HG03108 (cell line): ENCODE data around the gene MX1.

Source experiments
- ATAC-seq: cut with Tn5 transposase; IDR thresholded peaks from one replicate; pipeline ENCODE4 v1.9.1; 2021; ENCODE audit warnings: moderate library complexity; ENCODE audit not compliant: unreplicated experiment

The MX1 gene

DNA sequence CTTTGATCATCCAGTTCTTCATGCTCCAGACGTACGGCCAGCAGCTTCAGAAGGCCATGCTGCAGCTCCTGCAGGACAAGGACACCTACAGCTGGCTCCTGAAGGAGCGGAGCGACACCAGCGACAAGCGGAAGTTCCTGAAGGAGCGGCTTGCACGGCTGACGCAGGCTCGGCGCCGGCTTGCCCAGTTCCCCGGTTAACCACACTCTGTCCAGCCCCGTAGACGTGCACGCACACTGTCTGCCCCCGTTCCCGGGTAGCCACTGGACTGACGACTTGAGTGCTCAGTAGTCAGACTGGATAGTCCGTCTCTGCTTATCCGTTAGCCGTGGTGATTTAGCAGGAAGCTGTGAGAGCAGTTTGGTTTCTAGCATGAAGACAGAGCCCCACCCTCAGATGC, 32.5 kb downstream of the MX1 start:
- no peak for ATAC-seq

DNA sequence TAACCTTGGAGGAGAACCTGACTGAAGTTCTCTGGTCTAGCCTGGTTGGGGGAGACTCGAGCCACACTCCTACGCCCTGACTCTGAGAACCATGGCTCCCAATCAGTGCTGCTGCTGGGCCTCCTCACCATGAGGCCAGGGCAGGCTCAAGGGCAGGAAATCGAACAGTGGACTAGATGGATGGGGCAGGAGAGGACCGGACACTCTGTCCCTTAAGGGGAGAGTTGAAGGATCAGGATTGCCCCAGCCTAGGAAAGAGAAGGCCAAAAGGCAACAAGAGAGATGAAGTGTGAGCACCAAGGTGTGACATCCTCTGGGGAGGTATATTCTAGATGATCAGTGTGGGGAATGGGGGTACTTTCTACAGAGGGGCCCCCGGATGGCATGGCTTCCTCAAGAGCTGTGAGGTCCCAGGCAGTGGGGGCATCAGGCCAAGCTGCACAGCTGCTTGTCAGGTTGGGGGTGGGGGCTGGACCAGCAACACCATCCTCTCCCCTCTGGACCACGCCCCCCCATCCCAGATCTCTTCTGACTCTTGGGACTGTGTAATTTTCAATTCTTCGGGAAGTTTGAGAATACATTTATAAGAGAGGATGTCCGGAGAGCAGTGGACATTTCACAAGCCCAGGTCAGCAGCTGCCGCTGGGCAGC, 34.0 kb downstream of the MX1 start:
- no peak for ATAC-seq

DNA sequence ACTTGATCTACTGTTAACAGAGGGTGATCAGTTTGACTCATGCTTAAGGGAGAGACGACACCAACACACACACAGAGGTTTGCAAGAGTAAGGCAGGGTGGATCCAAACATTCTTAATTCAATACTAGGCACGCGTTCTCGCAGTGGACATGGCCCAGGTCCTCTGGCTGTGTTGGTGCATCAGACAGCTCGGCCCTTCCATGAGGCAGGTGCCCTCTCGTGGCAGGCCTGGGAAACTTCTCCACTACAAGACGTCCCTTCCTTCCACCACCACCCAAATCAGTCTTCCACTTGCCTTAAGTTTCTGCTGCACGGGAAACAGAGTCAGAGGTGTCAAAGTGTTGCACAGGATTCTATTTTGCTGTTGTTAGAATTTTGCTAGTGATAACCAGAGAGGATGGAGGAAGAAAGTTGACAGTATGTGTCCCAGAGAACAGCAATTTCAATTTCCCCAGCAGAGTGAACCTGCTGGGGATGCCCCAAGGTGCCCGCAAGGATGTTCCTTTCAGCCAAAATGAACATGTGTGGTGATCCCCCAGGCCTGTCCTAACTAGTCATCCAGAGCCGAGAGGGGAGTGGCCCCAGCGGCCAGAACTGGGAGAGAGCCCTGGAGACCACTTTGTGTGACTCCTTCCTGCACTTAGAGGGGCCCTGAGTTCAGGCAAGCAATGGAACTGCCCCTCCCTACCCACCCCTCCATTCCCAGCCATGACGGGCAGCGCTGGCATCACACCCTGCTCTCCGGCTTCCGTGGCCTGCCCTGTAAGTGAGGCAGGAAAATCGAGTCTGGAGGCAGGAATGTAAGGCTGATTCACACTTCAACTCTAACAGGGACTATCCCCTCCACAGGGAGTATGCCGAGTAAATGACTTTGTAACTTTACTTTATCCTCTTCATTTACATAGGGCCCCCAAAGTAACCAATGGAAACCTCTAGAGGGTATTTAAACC, 34.8 kb downstream of the MX1 start:
- ATAC-seq: no peak

DNA sequence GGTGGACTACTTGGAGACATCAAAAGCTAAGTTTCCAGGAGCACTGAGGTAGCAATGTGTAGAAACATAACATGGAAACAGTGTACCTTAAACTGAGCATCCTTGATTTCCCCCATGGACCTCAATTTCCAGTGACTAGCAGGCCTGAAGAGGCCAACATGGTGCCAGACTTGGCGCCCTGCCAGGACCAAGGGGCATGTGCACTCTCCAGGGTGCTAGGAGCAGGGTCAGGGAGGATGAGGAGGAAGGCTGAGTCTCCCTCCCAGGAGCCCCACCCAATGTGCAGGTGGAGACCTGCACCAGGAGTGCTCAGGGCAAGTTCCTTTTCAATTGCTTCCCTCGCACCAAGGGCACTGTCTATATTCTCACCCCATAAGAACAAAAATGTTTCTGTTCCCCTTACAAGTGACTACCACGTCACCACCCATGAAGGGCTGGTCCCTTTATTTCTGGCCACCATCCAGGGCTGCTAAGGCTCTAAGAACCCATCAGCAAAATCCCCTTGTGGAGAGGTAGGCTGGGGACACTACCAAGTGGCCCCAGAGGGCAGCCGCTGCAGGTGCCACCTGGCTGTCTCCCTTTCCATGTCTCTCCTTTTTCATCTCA, 39.2 kb downstream of the MX1 start:
- ATAC-seq: no peak

DNA sequence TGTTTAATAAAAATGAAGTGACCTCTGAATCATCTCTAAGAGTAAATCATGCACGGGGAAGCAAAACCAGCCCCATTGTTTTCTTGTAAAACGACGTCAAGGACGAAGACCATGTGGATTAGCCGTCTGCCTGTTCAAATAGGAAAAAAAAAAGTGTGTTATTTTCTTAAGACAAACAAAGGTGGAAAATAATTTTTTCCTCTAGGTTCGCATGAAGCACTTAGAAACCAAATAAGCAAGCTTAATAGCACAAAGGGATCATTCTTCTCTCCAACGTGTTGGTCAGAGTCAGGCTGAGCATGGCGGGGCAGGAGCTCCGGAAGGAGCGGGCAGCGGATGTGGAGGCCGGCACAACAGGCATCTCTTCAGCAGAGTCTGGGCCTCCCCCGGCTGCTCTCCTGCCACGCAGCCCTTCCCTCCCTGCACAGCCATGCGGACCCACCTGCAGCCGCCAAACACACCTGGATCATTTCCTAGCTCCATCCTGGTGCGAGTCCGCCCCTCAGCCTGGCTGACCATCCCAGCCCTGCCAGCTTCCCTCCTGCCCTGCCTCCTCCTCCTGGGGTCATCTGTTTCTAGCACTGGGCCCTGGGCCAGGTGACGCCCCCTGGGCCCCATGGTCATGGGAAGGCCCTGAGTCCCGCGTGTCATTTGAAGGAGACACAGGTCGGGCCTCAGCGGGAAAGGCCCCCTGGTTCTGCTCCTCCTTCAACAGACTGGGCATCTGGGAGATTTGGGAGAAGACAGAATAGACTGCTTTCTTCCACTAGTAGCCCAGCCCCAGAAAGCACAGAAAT, 40.2 kb downstream of the MX1 start:
- ATAC-seq: no peak

DNA sequence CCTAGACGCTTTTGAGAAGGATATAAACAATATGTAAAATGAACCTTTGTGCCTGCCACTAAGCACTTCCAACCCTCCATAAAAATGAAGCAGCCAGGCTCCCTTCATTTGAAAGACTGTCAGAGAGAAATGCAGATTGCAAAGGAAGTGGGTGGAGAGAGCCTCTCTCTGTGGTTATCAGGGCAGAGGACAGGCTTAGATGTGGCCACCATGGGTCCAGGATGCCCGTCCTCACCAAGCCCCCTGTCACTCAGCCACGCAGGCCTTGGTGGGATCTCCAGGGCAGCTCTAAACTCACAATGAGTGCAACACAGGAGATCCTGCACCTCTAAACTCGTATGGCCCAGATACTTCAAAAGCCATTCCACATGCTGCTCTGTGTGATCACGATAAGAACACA, 44.0 kb downstream of the MX1 start:
- no peak for ATAC-seq

DNA sequence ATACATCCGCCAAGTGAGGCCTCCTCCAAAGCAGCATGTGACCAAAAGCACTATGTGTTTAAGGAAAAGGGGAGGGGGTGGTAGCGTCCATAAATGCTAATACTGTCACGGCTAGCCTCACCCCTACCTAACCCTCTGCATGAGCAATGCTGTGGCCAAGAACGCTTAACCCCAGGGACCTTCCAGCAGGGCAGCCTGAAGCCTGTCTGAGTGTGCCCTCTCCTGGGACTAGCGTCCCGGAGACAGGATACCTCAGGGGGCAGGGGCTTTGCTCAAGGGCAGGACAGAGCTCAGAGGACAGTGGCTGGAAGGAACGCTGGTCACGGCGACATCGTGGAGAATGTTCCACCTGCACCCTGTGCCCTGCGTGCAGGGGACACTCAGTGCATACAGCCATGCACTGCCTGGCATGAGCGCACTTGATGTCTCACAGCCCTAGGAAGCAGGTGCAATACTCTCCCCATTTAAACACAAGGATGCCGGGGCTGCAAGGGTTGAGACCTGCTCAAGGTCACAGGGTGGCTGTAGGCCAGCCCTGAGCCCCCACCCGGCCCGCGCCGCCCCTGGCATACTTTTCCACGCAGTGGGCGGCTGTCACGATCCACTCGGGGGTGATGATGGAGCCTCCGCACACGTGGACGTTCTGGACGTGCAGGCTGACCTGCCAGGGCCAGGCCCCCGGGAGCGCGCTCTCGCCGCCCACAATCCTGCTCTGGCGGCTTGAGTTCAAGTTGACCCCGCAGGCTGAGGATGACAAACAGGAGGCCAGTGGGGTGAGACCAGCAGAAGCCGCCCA, 46.9 kb downstream of the MX1 start:
- ATAC-seq: no peak

DNA sequence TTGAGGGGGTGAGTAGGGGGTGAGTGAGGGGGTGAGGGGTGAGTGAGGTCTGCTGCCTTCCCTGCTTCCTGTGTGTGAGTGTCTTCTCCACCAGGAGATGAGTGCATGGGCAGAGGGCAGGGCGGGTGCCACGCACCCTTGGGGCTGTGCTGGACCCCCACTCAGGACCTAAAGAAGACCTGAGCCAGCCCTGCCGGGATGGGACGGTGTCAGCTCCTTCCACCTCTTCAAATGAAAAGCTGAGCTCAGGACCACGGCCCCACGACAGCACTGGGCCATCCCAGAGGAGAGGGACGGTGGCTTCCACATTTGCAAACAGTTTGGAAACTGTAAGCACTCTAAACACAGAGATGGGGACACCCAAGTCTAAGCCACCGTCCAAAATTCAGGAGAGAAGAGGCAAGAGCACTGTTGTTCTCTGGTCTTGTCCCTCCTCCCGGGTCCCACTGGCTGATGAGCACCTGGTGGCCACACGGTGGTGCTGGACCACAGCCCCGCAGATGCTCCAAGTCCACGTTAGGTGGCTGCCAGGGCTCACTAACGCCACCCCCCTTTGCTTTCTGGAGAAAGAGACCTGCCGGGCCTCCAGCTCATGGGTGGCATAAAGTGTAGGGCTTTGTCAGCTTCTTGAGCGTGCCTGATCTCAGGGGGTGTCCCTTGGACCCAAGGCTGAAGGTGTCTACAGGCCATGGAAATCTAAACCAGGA, 49.8 kb downstream of the MX1 start:
- ATAC-seq: no peak

DNA sequence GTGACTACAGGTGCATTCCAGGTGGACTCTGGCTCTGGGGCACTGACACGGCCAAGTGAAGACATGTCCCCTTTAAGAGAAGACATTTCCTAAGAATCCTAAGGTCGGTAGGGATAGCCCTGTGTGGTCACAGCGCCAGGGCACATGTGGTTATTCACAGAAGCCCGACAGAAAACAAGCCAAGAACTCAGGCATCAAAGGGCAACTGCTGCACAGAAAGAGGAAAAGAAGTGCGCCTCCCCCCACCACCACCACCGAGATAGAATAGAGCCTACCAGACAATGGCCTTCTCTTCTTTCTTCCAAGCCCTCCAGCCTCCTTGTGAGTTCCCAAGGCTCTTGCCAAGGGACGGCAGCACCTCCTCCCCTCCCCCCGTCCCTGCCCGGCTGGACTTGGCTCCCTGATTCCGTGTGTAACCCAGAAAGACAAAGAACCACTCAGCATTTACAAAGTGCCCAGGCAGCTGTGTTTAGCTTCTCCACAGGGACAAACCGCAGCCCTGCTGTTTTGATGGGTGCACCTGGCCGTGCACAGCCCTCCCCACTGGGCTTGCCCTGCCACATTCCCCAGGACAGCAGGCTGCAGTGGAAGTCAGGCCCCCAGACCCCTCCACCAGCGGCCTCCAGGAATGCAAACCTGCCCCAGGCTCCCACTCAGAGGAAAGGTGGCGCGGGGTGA, 51.7 kb downstream of the MX1 start:
- no peak for ATAC-seq

DNA sequence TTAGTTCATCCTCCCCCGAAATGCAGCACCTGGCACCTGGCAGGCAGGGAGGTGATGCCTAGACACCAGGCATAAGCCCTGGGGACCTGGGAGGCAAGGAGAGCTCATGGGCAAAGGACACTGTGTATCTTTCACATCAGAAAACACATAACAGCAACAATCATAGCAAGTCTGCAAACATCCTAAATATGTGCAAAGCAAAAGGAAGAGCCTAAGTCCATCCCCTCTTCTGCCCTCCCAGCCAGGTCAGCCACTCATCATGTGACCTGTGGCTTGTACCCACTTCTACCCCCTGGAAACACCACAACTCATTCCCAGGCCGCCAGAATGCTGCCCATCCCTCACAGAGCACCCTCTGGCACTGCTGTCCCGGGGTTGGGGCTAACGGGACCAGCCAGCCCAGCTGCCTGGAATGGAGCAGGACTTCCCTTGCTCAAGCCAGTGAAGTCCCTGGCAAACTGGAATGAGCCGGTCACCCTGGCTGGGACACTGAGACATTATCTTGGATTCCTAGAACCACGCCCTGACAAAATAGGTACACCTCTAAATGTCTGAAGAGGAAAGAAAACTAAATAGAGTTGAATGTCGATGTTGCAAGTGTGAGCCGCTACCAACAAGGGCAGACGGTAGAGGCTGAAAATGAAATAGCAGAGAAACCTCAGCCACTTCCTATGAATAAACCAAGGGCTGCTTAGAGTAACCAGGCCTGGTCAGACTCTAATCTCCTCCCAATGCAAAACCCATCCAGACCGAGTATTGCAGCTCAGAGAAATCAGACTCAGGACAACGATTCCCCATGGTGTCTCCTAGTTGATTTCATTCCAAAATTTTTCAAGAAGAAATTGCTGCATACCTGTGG, 52.5 kb downstream of the MX1 start:
- ATAC-seq: no peak

DNA sequence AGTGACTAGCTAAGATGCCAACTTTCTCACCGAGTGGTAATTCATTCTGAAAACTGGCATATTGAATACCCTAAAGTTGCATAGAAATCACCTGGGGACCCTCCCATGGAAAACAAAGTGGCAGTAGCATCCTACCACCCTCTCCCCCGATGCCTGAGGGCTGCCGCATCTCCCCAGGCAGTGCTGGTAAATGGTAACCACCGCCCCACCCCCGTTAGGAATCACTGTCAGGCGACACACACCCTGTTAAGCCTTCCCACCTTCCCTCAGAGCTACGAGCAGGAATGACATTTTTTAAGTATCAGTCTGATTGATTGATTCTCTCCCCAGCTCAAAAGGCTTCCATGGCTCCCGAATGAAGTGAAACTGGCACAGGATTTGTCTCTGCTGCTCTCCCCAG, 53.6 kb downstream of the MX1 start:
- no peak for ATAC-seq

DNA sequence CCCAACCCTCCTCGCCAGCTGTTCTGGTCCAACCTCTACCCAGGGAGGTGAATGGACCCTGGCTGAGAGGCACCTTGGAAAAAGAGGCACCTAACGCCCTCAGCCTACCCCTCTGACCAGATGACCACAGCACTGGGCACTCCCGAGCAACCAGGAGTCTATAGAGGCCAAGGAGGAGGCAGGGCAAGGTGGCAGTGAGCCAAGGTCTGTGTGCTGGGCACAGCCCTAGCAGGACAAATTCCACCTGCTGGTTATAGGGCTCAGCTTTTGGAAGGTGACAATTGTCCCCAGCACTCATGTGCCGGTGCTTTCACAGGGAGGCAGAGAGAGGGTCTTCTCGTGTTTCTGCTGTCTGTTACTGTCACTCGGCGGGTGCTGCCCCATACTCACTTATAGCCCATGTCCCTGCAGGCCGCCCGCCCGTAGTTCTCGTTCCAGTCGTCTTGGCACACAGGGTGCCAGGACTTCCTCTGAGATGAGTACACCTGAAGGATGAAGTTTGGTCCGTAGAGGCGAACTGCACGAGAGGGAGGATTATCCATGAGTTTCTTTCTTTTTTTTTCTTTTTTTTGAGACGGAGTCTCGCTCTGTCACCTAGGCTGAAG, 54.1 kb downstream of the MX1 start:
- no peak for ATAC-seq

DNA sequence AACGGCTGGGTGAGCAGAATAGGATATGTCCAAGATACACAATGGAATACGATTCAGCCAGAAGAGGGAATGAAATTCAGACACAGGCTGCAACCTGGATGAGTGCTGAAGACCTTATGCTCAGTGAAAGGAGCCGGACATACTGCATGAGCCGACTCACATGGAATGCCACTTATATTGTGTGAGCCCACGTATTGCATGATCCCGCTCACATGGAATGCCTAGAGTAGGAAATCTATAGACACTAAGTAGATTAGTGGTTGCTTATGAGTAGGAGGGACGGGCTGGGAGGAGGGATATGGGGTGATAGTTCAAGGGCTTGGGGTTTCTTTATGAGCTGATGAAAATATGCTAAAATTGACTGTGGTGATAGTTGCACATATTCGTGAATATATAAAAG, 55.2 kb downstream of the MX1 start:
- no peak for ATAC-seq

DNA sequence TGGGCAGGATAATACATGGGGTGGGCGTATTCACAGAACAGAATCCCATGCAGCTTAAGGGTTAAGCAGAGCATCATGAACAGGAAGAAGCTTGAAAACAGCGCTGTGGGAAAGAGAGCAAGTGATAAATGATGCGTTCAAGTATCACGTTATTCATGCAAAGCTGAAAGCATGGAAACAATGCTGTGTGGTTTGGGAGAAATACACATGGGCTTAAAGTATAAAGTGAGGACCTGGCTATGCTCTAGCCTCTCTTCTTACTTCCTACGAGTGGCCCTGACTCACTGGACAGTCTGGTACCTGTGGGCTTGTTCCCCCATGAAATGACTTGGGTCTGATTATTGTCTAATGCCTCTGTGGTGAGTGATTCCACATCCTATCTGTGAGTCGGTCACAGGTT, 56.3 kb downstream of the MX1 start:
- no peak for ATAC-seq

DNA sequence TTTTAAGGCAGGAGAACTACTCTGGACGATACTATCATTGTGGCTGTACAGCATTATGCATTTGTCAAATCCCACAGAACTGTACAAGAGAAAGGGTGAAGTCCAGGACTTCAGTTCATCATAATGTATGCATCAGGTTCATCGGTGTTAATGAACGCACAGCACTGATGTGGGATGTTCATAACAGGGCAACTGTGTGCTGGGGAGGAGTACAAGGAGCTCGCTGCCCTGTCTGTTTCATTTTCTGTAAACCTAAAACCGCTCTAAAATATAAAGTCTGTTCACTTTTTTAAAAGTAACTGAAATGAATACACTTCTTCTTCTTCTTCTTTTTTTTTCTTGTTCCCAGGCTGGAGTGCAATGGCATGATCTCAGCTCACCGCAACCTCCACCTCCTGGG, 56.9 kb downstream of the MX1 start:
- ATAC-seq: no peak

DNA sequence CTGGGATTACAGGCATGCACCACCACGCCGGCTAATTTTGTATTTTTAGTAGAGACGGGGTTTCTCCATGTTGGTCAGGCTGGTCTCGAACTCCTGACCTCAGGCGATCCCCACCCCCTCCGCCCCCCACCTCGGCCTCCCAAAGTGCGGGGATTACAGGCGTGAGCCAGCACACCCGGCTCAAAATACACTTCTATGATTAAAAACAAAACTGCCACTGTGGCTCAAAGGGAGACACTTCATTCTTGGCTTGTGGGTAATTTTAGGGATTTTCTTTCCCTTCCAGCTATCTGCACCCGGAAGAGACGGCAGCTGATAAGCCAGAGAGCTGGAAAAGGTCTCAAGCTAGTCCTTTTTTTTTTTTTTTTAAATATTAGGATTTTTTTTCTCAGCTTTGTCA, 57.4 kb downstream of the MX1 start:
- ATAC-seq: no peak

DNA sequence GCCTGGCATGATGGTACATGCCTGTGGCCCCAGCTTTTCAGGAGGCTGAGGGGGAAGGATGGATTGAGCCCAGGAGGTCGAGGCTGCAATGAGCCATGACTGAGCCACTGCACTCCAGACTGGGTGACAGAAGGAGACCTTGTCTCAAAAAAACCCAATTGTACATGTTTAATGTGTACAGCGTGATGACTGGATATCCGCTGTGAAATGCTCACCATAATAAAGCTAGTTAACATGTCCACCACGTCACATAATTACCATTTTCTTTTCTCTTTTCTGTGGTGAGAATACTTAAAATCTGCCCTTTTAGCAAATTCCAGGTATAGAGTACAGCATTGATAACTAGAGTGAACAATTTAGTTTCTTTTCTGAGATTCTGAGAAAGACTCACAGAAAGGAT, 57.9 kb downstream of the MX1 start:
- ATAC-seq: no peak

DNA sequence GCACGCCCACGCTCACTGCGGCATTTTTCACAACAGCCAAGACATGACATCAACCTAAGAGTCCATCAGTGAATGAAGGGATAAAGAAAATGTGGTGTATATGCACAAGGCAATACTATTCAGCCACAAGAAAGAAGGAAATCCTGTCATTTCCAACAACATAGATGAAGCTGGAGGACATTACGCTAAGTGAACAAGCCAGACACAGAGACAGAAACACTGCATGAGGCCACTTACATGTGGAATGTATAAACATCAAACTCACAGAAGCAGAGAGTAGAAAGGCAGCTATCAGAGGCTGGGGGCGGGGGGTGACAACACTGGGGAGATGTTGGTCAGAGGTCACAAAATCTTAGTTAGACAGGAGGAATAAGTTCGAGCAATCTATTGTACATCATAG, 61.0 kb downstream of the MX1 start:
- no peak for ATAC-seq
